ENCODE results near the gene HECW1. TPM values are rescaled to one million over a fixed set of nuclear protein-coding genes. Genes with fewer than 3 reads are reported as not detected.
"Not testable (repeated sequence)": the region's sequence is repeated elsewhere in the genome, so short reads cannot be mapped to it uniquely, and the experiment has no call there.

Gene HECW1
- total RNA-seq, 1 donor from 2014 or later, result 2.6 TPM

DNA sequence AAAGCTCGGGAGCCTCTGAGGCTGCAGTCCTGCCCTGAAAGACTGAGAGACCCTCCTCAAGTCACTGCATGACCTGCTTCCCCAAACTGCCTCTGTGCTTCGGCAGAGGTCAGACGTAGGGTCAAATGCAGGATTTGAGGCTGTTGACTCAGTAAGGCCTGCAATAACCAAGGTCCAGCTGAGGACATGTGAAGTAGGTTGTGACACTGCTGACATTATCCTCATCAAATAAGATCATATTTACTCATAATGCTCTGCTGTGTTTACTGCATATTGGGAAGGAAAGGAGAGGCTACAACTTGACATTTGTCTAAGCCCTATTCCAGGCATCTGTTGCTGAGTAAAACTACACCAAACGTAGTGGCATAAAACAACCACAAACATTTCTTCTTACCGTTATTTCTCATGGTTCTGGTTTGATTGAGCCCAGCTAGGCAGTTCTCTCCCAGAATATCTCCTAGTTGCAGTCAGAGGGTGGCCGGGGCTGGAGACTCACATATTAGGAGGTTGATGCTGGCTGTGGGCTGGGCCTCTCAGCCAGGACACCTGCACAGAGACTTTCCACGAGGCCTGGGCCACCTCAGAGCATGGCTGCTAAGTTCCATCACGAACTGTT lies 348.4 kb downstream of the HECW1 start:
- DNase-seq (ENCODE audit: low spot score), result no peak

DNA sequence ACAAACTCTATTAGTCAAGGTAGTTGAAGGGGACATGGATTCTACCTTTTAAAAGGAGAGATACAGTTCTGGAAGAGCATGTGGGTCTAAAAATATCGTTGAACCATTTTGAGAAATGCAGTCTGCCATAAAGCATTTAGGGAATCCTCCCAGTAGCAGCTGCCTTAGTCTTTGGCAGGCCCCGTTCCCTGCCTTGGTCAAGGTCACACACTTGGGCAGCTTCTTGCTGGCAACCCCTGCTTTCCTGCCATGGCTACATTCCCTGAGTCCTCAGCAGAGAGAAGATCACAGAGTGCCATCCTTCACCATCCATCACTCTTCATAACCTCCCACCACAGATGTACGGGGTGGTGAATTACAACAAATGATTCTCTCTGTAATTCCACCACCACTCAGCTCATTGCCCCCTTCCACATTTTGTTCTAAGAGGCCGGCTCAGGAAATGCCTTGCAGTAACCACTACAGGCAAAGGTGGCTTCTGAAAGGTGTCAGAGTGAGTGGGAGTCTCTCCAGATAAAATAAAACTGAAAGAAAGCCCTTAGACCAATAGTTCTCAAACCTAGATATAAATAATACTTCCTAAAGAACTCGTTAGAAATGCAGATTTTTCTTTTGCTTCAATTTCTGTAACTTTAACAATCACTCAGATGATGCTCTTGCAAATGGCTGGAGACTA lies 349.0 kb downstream of the HECW1 start:
- DNase-seq (ENCODE audit: low spot score), result no peak

DNA sequence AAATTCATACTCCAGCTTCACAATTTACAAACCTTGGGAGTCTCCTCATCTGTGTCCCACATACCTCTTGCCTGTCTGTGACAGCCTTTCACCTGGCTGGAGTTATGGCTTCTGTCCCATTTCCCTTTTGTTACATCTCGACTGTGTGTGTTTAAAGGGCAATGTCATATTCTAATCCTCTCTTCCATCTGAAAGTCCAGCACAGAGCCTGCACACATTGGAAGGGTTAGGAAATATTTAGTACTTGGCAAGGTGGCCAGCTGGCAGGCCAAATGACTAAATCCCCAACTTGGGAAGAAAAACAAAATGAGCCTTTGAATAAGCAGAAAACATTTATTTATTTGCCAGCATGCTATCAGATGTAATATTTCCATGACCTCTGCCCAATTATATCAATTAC lies 350.4 kb downstream of the HECW1 start:
- no peak for DNase-seq (ENCODE audit: low spot score)

DNA sequence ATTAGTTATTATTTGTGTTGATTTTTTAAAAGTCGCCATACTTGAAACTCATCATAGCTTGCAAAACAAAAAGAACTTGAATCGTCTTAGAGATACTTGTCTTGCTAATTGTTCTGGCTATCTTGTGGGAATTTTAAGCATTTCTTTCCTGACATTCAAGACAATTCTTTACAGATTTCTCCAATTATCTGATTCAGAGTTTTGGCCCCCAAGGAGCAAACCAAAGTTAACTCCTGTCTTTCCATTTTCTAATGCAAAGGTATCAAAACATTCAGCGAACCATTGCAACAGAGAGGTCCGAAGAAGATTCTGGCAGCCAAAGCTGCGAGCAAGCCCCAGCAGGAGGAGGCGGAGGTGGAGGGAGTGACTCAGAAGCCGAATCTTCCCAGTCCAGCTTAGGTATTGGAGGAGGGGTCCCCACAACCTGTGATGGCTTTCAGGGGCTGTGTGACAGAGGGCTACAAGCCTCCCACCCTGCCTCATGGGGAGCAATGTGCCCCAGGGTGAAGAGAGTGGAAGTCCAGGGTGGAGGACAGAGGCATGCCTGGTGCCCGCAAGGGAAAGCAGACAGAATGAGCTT lies 351.0 kb downstream of the HECW1 start:
- no peak for DNase-seq (ENCODE audit: low spot score)

- no peak for DNase-seq (ENCODE audit: low spot score)
Observed at GRCh38 chr7:43465581-43466554, 353.4 kb downstream of the HECW1 start.

GRCh38 chr7:43467406-43467805 lies 355.0 kb downstream of the HECW1 start:
- DNase-seq (ENCODE audit: low spot score), result no peak

GRCh38 chr7:43467846-43468245 lies 355.4 kb downstream of the HECW1 start:
- no peak for DNase-seq (ENCODE audit: low spot score)

DNA sequence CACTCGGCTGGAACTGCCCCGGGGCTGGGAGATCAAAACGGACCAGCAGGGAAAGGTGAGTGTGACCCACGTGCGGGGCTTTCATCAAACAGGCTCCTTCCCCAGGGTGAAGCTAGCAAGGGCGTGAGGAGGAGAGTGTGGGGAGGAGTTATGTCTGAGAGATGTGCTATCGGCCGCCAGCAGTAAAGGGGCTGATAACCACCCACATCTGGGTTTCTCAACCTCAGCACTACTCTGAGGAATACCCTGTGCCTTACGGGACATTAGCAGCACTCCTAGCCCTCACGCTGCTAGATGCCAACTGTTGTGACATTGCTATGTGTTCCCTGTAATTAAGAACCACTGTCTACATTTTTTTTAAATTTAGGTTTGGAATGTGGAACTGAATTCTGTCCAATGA lies 356.6 kb downstream of the HECW1 start:
- DNase-seq (ENCODE audit: low spot score), result no peak

DNA sequence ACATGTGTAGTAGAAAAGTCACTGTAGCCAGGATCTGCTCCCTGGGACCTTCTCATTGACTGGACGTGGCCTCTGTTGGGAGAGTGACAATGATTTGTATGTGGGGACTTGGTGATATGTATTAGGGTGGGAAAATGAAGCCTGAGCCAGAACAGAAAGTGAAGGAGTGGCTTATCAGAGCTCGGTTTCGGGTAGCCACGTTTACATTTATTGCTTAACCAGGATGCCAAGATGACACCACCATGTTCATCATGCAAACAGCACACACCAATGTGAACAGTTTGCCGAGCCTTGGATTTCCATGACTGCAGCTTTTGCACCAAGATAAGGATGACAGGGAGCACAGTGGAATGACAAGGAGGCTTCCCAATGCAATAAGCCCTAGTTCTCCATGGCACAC lies 357.7 kb downstream of the HECW1 start:
- DNase-seq (ENCODE audit: low spot score), result no peak

DNA sequence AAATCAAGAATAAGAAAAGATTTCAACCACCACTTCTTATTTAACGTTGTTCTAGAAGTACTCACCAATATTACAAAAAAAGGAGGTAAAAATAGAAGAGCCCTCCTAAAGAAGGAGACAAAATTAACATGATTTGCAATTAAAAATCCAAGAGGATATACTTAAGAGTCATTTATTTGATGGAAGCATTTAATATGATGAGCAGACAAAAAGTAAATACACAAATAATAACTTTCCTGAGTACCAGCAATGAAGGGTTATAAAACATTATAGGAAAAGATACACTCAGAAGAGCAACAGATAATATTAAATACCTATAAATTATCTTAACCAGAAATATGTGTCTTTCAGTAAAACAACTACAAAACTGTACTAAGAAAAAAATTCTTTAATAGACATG lies 363.5 kb downstream of the HECW1 start:
- no peak for DNase-seq (ENCODE audit: low spot score)

DNA sequence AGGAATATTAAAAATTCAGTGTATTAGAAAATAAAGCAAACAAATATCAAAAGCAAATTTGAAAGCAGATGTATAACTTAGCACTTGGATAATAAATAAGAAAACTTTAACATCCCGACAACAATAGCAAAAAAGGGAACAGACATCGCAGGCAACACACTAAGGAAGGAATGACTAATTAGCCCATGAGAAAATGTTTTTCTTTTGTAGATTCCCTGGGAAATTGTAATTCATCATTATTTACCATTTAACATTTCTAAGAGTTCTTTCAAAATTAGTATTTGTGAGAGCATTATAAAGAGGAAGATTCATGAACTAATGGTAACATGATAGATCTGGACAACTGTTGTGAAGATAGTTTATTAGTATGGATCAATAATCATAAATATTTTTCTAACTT lies 364.4 kb downstream of the HECW1 start:
- DNase-seq (ENCODE audit: low spot score), result no peak

- no peak for DNase-seq (ENCODE audit: low spot score)
Observed at GRCh38 chr7:43479042-43479441, 366.6 kb downstream of the HECW1 start.

GRCh38 chr7:43479543-43479942 lies 367.1 kb downstream of the HECW1 start:
- DNase-seq (ENCODE audit: low spot score), result no peak

- DNase-seq (ENCODE audit: low spot score), result no peak
Observed at GRCh38 chr7:43480581-43480980, 368.1 kb downstream of the HECW1 start.

DNA sequence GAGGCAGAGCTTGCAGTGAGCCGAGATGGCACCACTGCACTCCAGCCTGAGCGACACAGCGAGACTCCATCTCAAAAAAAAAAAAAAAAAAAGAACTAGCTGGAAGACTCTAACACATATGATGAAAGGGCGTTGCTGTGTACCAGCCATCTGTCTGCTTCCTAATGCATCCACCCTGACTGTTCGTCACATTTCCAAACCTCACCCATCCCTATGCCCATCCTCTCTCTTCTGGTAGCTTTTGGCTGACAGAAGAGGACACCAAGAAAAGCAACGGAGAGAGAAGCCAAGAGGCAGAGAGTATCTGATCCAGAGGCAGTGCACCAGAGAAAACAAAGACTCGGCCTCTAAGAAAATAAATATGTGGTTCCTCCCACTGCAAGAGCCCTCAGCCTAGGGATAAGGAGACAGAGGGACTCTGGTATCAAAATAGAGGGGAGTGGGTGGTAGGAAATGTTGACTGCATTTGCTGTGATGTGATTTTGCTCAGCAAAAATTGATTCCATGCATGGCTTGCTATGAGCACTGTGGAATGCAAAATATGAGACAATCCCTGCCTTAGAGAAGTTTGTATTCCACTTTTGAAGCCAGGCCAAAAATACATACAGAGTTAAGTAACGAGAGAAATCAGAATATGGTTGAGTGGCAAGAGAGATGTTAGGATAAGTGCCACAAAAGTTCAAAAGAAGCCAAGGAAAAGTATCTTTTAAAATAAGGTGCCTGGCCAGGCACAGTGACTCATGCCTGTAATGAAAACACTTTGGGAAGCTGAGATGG lies 369.6 kb downstream of the HECW1 start:
- no peak for DNase-seq (ENCODE audit: low spot score)

GRCh38 chr7:43482679-43483252 lies 370.3 kb downstream of the HECW1 start:
- no peak for DNase-seq (ENCODE audit: low spot score)

- no peak for DNase-seq (ENCODE audit: low spot score)
Observed at GRCh38 chr7:43484678-43485395, 372.4 kb downstream of the HECW1 start.

DNA sequence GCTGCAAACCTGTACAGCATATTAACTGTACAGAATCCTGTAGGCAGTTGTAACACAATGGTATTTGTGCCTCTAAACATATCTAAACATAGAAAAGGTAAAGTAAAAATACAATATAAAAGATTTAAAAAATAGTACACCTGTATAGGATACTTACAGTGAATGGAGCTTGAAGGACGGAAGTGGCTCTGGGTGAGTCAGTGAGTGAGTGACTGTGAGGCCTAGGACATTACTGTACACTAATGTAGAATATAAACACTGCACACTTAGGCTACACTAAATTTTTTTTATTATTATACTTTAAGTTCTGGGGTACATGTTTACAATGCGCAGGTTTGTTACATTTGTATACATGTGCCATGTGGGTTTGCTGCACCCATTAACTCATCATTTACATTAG lies 373.1 kb downstream of the HECW1 start:
- DNase-seq (ENCODE audit: low spot score), result no peak

DNA sequence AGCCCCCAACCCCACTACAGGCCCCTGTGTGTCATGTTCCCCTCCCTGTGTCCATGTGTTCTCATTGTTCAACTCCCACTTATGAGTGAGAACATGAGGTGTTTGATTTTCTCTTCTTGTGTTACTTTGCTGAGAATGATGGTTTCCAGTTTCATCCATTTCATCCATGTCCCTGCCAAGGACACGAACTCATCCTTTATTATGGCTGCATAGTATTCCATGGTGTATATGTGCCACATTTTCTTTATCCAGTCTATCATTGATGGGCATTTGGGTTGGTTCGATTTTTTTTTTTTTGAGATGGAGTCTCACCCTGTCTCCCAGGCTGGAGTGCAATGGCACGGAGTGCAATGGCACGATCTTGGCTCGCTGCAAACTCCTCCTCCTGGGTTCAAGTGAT lies 373.6 kb downstream of the HECW1 start:
- DNase-seq (ENCODE audit: low spot score), result not testable (repeated sequence)

DNA sequence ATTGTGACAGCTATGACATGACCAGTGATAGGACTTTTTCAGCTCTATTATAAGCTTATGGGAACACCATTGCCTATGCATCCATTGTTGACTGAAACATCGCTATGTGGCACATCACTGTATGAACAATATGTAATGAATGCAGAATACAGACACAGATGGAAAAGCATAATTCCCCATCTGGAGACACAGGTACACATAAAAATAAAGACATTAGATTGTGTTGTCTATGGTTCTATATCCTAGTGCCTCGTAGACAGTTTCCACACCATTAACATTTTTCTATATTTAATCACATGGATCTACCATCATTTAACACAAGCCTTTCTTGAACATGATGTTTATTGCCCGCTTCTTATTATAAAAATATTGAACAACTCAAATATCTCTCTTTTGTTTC lies 374.2 kb downstream of the HECW1 start:
- DNase-seq (ENCODE audit: low spot score), result no peak
